Tibial artery (tissue), 4 donors: Measurements from ENCODE around the gene CTNNA2.

Experiments used
- DNase-seq, 2 donors: peaks; one replicate each; pipeline ENCODE4 v3.0.0-alpha.2; 2019
- H3K27ac ChIP-seq, 2 donors: fragments of 200-600 bp; sonication (generic) in 1 of 2; 1 replicate in 1 of 2; 2 replicates in 1 of 2; pipeline ENCODE4 v1.5.1; 2018 to 2019; ENCODE audit warnings: mild to moderate bottlenecking in 1 of 2
- H3K27me3 ChIP-seq, 2 donors: fragments of 200-600 bp; sonication (generic) in 1 of 2; one replicate each; pipeline versions ENCODE4 v1.5.1 to v1.6.0; 2016 to 2019
- H3K36me3 ChIP-seq, 3 donors: fragments of 200-600 bp; sonication (generic) in 2 of 3; one replicate each; pipeline ENCODE4 v1.5.1; 2016 to 2019; ENCODE audit warnings: mild to moderate bottlenecking in 2 of 3
- H3K4me1 ChIP-seq, 4 donors: fragments of 200-600 bp; sonication (generic) in 2 of 4; 1 replicate in 3 of 4; 2 replicates in 1 of 4; pipeline ENCODE4 v1.5.1; 2016 to 2019
- H3K4me3 ChIP-seq, 2 donors: fragments of 200-600 bp; sonication (generic) in 1 of 2; 1 replicate in 1 of 2; 2 replicates in 1 of 2; pipeline ENCODE4 v1.5.1; 2018 to 2019; ENCODE audit warnings: mild to moderate bottlenecking in 2 of 2
- H3K9me3 ChIP-seq, 3 donors: fragments of 200-600 bp; sonication (generic) in 1 of 3; one replicate each; pipeline ENCODE4 v1.5.1; 2016 to 2019
- intact Hi-C: fragments of 100-400 bp; cut with DNase I; formaldehyde crosslinking; loops from one replicate; pipeline ENCODE4 v1.15.0; 2023; ENCODE audit warnings: low total_unique reads
- TF ChIP-seq, protein P1 (sequence below), 2 experiments: fragments of 200-600 bp in 1 of 2; fragments of 450-650 bp in 1 of 2; IDR thresholded peaks; one replicate each; pipeline ENCODE4 v1.5.1; 2017 to 2019; ENCODE audit warnings: antibody characterized with exemption in 2 of 2, mild to moderate bottlenecking in 1 of 2, moderate library complexity in 1 of 2

CTNNA2 gene

DNA sequence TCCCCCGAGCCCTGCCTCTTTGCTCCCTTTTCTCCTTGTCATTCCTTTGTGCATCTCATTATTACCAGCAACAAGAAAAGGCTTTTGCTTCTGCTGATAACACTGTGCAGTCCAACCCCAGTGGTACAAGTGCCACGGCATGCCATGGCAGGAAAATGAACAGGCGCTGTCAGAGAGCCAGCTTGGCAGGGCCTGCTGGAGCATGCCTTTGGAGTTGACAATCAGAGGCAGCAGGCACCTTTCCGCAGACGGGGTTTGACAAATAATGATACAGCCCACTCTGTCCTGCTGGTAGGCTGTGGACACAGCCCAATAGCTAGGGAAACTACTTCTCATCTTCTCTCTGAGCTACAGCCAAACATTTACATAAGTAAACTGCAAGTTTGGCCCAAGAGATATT, 1035.6 kb downstream of the CTNNA2 start:
- no peak for DNase-seq
- no peak overlapping the region for H3K27ac ChIP-seq
- H3K27me3 ChIP-seq: no peaks in the 10 kb centered on the region
- no peaks in the 10 kb centered on the region for H3K9me3 ChIP-seq
- TF ChIP-seq, protein P1, sequence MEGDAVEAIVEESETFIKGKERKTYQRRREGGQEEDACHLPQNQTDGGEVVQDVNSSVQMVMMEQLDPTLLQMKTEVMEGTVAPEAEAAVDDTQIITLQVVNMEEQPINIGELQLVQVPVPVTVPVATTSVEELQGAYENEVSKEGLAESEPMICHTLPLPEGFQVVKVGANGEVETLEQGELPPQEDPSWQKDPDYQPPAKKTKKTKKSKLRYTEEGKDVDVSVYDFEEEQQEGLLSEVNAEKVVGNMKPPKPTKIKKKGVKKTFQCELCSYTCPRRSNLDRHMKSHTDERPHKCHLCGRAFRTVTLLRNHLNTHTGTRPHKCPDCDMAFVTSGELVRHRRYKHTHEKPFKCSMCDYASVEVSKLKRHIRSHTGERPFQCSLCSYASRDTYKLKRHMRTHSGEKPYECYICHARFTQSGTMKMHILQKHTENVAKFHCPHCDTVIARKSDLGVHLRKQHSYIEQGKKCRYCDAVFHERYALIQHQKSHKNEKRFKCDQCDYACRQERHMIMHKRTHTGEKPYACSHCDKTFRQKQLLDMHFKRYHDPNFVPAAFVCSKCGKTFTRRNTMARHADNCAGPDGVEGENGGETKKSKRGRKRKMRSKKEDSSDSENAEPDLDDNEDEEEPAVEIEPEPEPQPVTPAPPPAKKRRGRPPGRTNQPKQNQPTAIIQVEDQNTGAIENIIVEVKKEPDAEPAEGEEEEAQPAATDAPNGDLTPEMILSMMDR (IDR thresholded peaks at IDR 0.05): no peak
- H3K4me3 ChIP-seq: no peak overlapping the region
- intact Hi-C loops: no loop called here
- no peaks in the 10 kb centered on the region for H3K4me1 ChIP-seq
- H3K36me3 ChIP-seq: no peaks in the 10 kb centered on the region

DNA sequence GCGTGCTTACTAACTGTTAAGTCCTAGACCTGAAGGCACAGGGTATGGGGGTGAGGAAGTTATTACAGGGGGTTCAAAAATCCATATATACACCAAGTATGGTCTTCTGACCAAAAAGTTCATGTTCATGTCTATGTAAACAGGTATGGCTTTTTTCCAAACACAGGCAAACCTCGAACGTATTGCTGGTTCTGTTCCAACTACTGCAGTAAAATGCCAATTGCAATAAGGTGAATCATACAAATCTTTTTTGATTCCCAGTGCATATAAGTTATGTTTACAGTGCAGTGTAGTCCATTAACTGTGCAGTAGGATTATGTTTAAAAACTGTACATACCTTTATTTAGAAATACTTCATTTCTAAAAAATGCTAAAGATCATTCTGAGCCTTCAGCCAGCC, 1037.0 kb downstream of the CTNNA2 start:
- TF ChIP-seq, protein P1 (IDR thresholded peaks at IDR 0.05): no peak
- no peak for DNase-seq
- H3K4me1 ChIP-seq: no peaks in the 10 kb centered on the region
- H3K36me3 ChIP-seq: no peaks in the 10 kb centered on the region
- no peaks in the 10 kb centered on the region for H3K27me3 ChIP-seq
- no peak overlapping the region for H3K4me3 ChIP-seq
- intact Hi-C loops: no loop called here
- H3K9me3 ChIP-seq: no peaks in the 10 kb centered on the region
- no peak overlapping the region for H3K27ac ChIP-seq

DNA sequence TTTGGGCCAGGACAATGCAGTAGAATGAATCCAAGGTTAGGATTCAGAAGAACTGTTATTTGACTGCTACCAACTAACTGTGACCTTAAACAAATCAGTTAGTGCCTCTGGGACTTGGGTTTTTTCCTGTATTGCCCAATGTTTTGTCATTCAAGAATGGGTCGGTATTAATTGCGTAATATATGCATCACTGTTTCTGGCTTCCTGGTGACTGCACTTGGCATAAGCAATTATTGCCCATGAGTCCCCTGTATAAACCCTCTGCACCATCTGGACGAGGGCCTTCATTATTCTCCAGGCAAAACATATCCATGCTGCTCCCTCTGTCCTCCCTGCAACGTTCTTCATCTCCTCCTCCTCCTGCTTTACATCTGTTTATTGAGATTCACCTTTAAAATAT, 1047.5 kb downstream of the CTNNA2 start:
- Histone ChIP-seq H3K4me3 (no peak overlapping the region), H3K27ac (no peak overlapping the region), H3K9me3 (no peaks in the 10 kb centered on the region), H3K36me3 (no peaks in the 10 kb centered on the region), H3K4me1 (no peaks in the 10 kb centered on the region), H3K27me3 (no peaks in the 10 kb centered on the region)
- DNase-seq: no peak
- TF ChIP-seq, protein P1 (IDR thresholded peaks at IDR 0.05): no peak
- intact Hi-C loops: no loop called here

DNA sequence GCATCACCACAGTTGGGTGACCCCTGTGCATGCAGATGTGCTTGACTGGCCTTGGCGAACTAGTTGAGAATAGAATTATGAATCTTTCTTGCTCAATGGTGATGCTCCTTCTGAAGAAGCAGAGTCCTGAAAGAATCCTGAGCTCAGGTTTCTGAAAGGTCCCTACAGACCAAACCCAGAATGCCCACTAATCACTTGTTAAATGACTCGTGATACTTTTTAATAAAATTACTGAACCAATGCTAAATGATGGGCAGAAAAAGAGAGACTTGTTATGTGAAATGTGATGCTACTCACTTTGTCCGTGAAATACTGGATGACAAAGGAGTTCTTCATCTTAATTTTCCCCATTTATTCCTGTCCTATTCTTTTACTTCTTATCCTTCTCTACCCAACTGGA, 1055.2 kb downstream of the CTNNA2 start:
- no peak overlapping the region for H3K27ac ChIP-seq
- no peak overlapping the region for H3K4me3 ChIP-seq
- TF ChIP-seq, protein P1 (IDR thresholded peaks at IDR 0.05): no peak
- intact Hi-C loops: no loop called here
- H3K27me3 ChIP-seq: no peaks in the 10 kb centered on the region
- H3K9me3 ChIP-seq: no peaks in the 10 kb centered on the region
- no peaks in the 10 kb centered on the region for H3K4me1 ChIP-seq
- H3K36me3 ChIP-seq: no peaks in the 10 kb centered on the region
- no peak for DNase-seq

DNA sequence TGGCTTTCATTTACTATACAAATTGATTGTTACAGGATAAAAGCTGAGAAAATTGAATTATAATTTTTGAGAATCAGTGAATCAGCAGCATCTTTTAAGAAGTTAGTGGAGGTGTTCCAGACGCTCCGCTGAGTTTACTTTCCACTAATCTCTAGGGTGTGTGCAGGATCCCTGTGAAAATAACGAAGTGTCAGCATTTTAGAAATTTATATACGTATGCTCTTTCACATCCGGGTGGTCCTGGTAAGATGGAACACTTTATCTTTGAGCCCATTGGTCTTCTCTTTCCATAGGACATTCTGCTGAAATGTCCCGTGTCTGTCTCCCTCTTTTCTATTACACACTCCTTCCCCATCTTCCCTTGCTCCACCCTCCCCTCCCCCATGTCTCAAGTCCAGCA, 1060.3 kb downstream of the CTNNA2 start:
- no peaks in the 10 kb centered on the region for H3K27me3 ChIP-seq
- DNase-seq: no peak
- H3K4me3 ChIP-seq: no peak overlapping the region
- no peaks in the 10 kb centered on the region for H3K36me3 ChIP-seq
- no peaks in the 10 kb centered on the region for H3K9me3 ChIP-seq
- TF ChIP-seq, protein P1 (IDR thresholded peaks at IDR 0.05): no peak
- no peak overlapping the region for H3K27ac ChIP-seq
- H3K4me1 ChIP-seq: no peaks in the 10 kb centered on the region
- intact Hi-C loops: no loop called here

GRCh38 chr2:80573950-80574349, 1061.1 kb downstream of the CTNNA2 start:
- no peak for DNase-seq
- TF ChIP-seq, protein P1 (IDR thresholded peaks at IDR 0.05): no peak
- H3K4me1 ChIP-seq: no peaks in the 10 kb centered on the region
- H3K36me3 ChIP-seq: no peaks in the 10 kb centered on the region
- no peaks in the 10 kb centered on the region for H3K27me3 ChIP-seq
- no peak overlapping the region for H3K4me3 ChIP-seq
- no peak overlapping the region for H3K27ac ChIP-seq
- no peaks in the 10 kb centered on the region for H3K9me3 ChIP-seq
- intact Hi-C loops: no loop called here
